Mucosa of stomach (tissue), 1 donor: ENCODE data around the gene SCYGR7.
"Not testable (repeated sequence)": the region's sequence is repeated elsewhere in the genome, so short reads cannot be mapped to it uniquely, and the experiment has no call there.

Experiments used
- H3K27me3 ChIP-seq: one replicate; pipeline ENCODE4 v1.7.0; 2013; ENCODE audit warnings: mild to moderate bottlenecking, low read length; ENCODE audit not compliant: control insufficient read depth, insufficient read depth
- H3K36me3 ChIP-seq: one replicate; pipeline ENCODE4 v1.7.0; 2013; ENCODE audit warnings: low read length; ENCODE audit not compliant: control insufficient read depth, insufficient read depth
- H3K4me1 ChIP-seq: one replicate; pipeline ENCODE4 v1.7.0; 2013; ENCODE audit warnings: mild to moderate bottlenecking, low read length; ENCODE audit not compliant: control insufficient read depth, insufficient read depth
- H3K4me3 ChIP-seq: one replicate; pipeline ENCODE4 v1.7.0; 2013; ENCODE audit warnings: low read length
- H3K9ac ChIP-seq: one replicate; pipeline ENCODE4 v1.7.0; 2013; ENCODE audit warnings: mild to moderate bottlenecking, low read length, moderate library complexity
- H3K9me3 ChIP-seq: one replicate; pipeline ENCODE4 v1.7.0; 2013; ENCODE audit warnings: mild to moderate bottlenecking, low read length, moderate library complexity; ENCODE audit not compliant: control insufficient read depth
- donor health status: Pancreatic carcinoma.

The SCYGR7 gene

DNA sequence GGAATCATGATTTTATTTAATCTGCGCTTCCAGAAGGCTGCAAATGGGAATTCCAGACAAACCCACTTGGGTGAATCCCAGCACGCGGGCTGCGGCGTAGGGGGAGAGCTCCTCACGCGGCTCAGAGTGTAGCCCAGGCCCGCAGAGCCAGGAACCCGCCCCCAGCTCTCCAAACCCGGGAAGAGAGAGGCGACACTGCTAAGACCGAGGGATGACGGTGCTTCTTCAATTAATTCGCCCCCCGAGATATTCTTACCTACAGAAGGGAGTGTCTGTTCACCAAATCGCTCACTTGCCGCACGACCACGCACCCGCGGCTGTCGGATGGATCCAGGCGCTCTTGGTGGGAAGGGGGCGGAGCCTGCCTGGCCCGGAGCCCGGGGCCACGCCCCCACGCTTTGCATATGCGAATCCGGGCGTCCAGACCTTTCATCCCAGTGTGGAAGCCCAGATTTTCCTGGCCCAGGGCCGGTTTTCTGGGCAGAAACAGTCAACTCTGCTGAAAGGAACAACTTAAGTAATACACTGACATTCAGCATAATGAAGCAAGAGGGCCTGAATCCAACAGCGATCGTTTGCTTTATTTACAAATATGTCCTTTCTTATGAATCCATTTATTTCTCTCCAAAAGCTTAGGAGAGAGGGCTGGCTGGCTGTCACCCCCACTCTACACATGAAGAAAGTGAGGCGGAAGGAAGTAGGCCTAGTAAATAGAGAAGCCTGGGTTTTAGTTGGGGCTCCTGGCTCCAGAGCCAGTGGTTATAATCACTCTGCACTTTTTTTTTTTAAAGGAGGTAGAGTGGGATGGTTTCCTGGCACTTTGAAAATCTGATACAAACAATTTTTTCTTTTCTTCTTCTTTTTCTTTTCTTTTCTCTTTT lies 10.2 kb upstream of the SCYGR7 start, which contains the start of gene SLC19A3:
Gene SLC19A3 (minus strand): TSS at position 342 of the 881 bp plus-strand sequence. CDS start 15,710 bp downstream, outside the sequence.
- Histone ChIP-seq H3K4me3 (peak within 1 kb of the TSS; percentile 5), H3K36me3 (no peaks in the 10 kb centered on the region), H3K9ac (peak within 1 kb of the TSS; percentile 14), H3K4me1 (no peaks in the 10 kb centered on the region), H3K9me3 (no peaks in the 10 kb centered on the region), H3K27me3 (no peaks in the 10 kb centered on the region)

DNA sequence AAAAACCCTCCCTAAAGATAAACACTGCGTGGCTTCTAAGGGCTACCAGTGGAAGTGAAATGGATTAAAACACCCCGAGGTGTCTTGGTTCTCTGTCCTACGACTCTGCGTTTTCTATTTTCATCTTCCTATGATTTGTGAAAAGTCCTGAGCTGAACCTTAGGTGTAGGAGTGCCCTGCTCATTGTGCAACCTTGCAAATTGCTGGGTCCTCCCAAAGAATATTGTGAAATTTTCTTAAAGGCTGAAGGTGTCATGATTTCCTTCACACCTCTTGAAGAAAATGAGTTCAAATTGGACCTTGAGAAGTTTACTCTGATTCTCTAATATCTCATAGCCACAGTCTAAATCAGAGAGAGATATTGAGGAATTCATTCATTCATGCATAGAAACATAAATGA lies 8.5 kb upstream of the SCYGR7 start:
- Histone ChIP-seq H3K9me3 (no peaks in the 10 kb centered on the region), H3K36me3 (no peaks in the 10 kb centered on the region), H3K4me3 (no peak overlapping the region), H3K27me3 (no peaks in the 10 kb centered on the region), H3K9ac (no peak overlapping the region), H3K4me1 (no peaks in the 10 kb centered on the region)

DNA sequence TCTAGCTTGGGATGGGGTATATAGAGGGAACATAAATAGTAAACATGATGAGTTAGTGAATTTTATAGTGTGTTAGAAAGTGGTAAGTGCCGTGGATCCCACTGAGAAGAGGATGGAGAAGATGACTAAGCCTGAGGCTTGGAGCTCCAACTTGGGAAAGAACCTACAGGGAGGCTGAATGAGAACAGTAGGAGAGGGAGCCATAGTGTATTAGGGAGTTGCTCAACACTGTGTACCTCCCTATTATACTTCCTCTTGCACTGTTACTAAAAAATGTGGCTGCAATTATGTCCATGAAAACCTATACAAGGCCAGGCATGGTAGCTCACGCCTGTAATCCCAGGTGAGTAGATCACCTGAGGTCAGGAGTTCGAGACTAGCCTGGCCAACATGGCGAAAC lies 7.5 kb upstream of the SCYGR7 start:
- Histone ChIP-seq H3K27me3 (no peaks in the 10 kb centered on the region), H3K4me3 (no peak overlapping the region), H3K4me1 (no peaks in the 10 kb centered on the region), H3K36me3 (no peaks in the 10 kb centered on the region), H3K9me3 (no peaks in the 10 kb centered on the region), H3K9ac (no peak overlapping the region)

DNA sequence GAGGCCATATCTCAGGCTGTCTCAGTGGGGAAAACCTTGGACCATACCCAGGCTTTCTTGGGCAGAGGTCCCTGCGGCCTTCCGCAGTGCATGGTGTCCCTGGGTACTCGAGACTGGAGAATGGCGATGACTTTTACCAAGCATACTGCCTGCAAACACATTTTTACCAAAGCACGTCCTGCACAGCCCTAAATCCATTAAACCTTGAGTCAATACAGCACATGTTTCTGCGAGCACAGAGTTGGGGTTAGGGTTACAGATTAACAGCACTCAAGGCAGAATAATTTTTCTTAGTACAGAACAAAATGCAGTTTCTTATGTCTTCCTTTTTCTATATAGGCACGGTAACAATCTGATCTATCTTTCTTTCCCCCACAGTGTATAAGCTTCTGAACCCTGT lies 5.3 kb upstream of the SCYGR7 start:
- not testable (repeated sequence) for H3K4me1 ChIP-seq, H3K36me3 ChIP-seq, H3K27me3 ChIP-seq, H3K9me3 ChIP-seq, H3K9ac ChIP-seq, H3K4me3 ChIP-seq

DNA sequence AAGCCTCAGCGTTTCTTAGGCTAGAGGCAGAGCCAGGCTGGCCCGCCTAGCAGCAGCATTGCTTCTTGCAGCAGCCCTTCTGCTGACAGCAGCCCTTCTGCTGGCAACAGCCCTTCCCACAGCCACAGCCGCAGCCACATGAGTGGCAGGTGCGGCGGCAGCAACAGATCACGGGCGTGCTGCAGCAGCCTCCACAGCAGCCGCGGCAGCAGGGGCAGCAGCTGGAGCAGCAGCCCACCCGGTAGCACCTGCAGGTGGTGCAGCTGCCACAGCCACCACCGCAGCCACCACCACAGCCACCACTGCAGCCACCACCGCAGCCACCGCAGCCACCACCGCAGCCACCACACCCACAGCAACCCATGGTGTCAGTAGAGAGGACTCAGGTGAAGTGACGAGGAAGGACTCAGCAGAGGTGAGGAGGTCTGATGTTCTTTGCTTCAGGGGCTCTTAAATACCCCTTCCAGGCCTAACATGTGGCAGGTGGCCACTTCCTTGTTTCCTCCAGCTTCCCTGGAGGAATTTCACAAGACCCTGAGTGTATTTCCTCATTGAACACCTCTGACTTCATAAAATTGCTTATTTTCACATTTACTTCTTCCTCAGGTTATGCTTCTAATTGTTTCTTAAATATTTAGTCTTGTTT lies 3.6 kb upstream of the SCYGR7 start, which contains the start of gene SCYGR6:
Gene SCYGR6 (minus strand): TSS at position 364 of the 646 bp plus-strand sequence. CDS start 0 bp downstream, at position 364.
- Histone ChIP-seq H3K9me3 (no peaks in the 10 kb centered on the region), H3K36me3 (no peaks in the 10 kb centered on the region), H3K9ac (no peak within 1 kb of the TSS), H3K4me1 (no peaks in the 10 kb centered on the region), H3K4me3 (no peak within 1 kb of the TSS), H3K27me3 (no peaks in the 10 kb centered on the region)

DNA sequence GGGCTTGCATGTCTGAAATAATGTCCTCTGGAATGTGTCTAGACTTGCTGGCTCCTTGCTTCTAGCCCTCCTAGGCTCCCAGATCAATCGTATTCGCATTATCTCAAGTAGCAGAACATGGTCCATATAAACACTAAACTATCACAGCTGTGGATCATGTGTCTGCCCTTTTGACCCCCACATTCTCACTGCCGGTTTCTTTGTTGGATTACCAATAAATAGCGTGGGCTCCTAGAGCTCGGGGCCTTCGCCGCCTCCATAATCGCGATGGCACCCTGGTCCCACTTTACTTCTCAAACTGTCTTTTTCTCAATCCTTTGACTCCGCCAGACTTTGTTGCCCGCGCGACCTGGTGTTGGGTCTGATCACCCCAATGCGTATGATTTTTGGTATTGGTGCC lies 11.2 kb downstream of the SCYGR7 start:
- Histone ChIP-seq H3K9me3 (no peaks in the 10 kb centered on the region), H3K27me3 (no peaks in the 10 kb centered on the region), H3K4me3 (no peak overlapping the region), H3K36me3 (no peaks in the 10 kb centered on the region), H3K4me1 (no peaks in the 10 kb centered on the region), H3K9ac (no peak overlapping the region)

DNA sequence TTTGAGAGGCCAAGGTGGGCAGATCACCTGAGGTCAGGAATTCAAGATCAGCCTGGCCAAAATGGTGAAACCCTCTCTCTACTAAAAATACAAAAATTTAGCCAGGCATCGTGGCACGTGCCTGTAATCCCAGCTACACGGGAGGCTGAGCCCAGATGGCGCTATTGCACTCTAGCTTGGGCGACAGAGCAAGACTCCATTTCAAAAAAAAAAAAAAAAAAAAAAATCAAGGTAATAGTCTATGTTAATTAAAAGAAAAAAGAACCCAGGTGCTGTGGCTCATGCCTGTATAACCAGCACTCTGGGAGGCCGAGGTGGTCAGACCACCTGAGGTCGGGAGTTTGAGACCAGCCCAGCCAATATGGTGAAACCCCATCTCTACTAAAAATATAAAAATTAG lies 12.6 kb downstream of the SCYGR7 start:
- not testable (repeated sequence) for H3K4me3 ChIP-seq, H3K9ac ChIP-seq, H3K4me1 ChIP-seq, H3K9me3 ChIP-seq, H3K36me3 ChIP-seq, H3K27me3 ChIP-seq

DNA sequence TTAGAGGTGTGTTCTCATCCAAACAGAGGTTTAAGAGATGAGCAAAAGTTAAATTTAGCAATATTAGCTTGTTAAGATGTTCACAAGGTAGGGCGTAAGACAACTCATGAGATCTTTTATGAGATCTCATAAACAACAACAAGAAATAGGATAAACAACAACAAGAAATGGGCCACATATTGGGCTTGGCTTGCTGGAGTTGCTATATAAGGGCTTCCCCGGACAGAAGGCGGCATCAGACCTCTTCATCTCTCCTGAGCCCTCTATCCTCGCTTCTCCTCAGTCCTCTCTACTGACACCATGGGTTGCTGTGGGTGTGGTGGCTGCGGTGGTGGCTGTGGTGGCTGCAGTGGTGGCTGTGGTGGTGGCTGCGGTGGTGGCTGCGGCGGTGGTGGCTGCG lies 17.5 kb downstream of the SCYGR7 start, which contains the start of gene SCYGR8:
Gene SCYGR8 (plus strand): TSS at position 301 of the 400 bp plus-strand sequence. CDS start 0 bp downstream, at position 301.
- Histone ChIP-seq H3K9ac (no peak within 1 kb of the TSS), H3K27me3 (no peaks in the 10 kb centered on the region), H3K4me3 (no peak within 1 kb of the TSS), H3K36me3 (no peaks in the 10 kb centered on the region), H3K4me1 (no peaks in the 10 kb centered on the region), H3K9me3 (no peaks in the 10 kb centered on the region)

DNA sequence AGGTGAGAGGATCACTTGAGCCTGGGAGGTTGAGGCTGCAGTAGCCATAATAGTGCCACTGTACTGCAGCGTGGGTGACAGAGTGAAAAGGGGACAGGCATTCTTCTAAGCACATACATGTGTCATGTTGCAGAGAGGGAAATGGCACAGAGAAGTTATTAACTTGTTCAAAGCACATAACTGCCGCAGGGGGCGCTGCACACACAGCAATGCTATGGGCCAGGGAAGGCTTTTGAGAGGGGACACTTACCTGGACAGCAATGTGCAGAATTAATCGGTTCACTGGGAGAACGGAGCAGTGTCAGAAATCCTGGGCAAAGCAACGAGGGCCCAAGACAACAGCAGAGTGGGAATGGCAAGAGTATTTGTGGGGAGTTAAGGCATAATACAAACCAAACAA lies 19.9 kb downstream of the SCYGR7 start:
- Histone ChIP-seq H3K4me3 (no peak overlapping the region), H3K9me3 (no peaks in the 10 kb centered on the region), H3K9ac (no peak overlapping the region)

DNA sequence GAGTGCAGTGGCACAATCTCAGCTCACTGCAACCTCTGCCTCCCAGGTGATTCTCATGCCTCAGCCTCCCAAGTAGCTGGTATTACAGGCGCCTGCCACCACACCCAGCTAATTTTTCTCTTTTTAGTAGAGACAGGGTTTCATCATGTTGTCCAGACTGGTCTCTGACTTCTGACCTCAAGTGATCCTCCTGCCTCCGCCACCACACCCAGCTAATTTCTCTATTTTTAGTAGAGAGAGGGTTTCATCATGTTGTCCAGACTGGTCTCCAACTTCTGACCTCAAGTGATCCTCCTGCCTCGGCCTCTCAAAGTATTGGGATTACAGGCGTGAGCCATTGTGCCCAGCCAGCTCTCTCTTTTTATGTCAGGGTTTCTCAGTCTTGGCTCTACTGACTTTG lies 28.1 kb downstream of the SCYGR7 start:
- not testable (repeated sequence) for H3K36me3 ChIP-seq, H3K9me3 ChIP-seq, H3K4me3 ChIP-seq, H3K9ac ChIP-seq, H3K27me3 ChIP-seq, H3K4me1 ChIP-seq

More for the DNA sequence above, 19.9 kb downstream of the SCYGR7 start:
- Histone ChIP-seq H3K36me3 (no peaks in the 10 kb centered on the region), H3K27me3 (no peaks in the 10 kb centered on the region), H3K4me1 (no peaks in the 10 kb centered on the region)

DNA sequence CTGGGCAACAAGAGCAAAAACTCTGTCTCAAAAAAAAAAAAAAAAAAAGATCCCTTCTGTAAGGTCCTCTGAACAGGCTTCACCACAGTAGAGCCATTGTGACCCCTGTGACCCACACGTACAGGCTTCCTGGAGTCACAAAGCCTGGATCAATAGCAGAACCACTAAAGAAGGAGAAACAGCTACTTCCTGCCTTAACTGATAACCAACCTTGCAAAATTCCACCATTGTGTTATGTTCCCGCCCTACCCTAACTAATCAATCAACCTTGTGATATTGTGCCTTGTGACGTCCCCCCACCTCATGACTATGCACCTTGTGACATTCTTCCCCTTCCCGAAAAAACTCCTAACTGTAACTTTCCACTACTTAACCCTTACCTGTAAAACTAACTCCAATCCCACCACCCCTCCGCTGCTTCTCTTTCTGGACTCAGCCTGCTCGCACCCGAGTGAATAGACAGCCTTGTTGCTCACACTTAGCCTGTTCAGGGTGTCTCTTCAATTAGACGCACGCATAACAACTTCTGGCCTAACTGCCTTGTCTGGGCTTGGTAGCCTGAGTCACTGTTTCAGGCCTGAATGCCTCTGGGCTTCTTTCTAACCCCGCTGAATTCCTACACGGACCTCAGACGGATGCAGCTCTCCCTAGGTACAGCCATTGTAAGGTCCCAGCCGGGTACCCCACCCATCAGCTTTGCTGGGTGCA lies 31.4 kb downstream of the SCYGR7 start:
- Histone ChIP-seq H3K36me3 (no peaks in the 10 kb centered on the region), H3K4me3 (no peak overlapping the region), H3K9me3 (no peaks in the 10 kb centered on the region), H3K4me1 (peaks cover 6% of the 10 kb centered on the region), H3K27me3 (no peaks in the 10 kb centered on the region), H3K9ac (no peak overlapping the region)
